Stimulated activated CD8-positive, alpha-beta memory T cell treated with anti-CD3 and anti-CD28 coated beads, Interleukin-12 subunit alpha, Interleukin-12 subunit beta, amount 100 ng/mL, for 4 hours (primary cell): ENCODE measurements around the gene ELFN2.

Source experiments
- DNase-seq: peaks from one replicate; pipeline ENCODE4 v3.0.0-alpha.2; 2020; ENCODE audit warnings: low read depth

The ELFN2 gene

DNA sequence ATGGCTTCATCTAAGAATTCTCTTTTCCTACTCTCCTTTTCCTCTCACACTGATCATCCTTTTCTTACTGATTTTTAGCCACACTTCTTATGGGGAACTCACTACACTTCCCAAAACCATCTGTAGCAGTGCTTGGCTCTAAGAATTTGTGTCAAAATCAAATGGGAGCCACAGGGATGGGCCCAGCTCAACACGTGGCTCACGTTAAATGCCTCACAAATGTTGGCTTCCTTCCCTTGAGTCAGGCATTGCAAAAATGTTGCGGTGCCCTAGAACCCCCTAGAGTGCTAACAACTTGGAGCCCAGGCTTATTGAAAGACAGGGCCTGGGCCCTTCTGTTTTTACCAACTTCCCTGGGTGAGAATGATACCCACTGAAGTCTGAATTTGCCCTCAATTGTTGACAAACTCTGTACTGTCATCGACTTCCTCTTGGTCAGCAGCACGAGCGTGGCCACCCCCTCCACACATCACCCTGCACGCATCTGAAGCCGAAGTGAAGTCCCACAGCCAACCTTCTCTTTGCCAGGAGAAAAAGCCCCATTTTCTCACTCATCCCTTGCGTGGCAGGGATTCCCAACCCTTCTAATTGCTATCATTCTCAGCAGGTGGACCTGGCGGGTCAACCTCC, 69.7 kb downstream of the ELFN2 start:
- DNase-seq = no peak

- no peak for DNase-seq
Observed at GRCh38 chr22:37356922-37357321, 70.4 kb downstream of the ELFN2 start.

DNA sequence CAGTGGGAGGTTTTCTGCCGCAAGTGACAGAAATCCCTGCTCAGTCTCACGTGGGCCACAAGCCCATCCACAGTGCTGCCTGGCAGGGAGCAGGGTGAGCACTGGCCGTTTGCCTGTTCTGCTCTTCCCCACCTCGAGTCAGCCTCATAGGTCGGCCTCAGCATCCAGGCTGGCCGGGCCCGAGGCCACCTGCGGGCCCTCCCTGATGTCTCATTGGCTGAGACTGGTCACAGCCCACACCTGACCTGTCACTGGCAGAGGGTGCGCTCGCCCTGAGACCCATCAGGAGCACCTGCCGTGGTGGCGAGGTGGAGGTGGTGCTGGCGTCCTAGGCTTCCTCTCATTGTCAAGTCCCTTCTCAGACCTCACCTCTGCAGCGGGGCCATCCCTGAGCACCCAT, 72.1 kb downstream of the ELFN2 start:
- no peak for DNase-seq

DNA sequence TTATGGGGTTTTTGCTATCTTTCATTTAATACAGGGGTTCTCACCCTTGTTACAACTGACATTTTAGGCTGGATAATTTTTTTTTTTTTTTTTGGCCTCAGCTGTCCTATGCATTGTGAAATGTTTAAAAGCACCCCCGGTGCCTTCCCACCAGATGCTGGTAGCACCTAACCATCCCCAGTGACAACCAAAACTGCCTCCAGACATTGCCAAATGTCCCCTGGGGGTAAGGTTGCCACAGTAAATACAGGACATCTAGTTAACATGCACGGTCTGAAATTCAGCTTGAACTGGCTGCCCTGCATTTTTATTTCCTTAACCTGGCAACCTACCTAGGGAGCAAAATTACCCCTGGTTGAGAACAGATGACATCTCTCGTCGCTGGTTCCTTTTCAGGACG, 72.6 kb downstream of the ELFN2 start:
- no peak for DNase-seq

DNA sequence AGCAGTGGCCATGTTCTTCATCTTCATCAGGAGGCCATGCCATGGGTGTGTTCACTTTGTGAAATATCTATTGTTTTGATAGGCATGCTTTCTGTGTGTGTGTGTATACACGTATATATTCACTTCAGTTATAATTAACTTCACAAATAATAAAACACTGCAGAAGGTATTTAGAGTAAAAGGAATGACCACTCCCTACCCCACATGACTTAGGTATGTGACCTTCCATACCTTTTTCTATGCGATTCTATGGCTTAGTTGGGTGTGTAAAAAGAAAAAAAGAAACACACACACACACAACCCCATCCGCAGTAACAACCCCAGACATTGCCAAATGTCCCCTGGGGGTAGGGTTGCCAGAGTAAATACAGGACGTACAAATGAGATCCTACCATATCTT, 73.0 kb downstream of the ELFN2 start:
- DNase-seq = no peak

- no peak for DNase-seq
Observed at GRCh38 chr22:37353839-37354238, 73.4 kb downstream of the ELFN2 start.

DNA sequence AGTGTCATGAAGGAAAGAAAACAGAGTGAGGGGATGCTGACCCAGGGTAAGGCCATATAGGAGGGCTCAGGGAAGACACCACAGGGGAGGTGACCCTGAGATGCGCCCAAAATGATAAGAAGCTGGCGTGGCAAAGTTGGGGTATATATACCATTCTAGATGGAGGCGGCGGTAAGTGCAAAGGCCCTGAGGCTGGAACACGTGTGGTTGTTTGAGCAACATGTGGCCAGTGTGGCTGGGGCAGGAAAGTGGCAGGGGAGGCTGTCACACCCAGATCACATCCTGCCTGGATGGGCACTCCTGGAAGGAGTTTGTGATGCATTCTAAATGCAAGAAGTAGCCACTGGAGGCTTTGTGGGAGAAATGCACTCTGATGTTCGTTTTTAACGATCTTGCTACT, 74.8 kb downstream of the ELFN2 start:
- DNase-seq = no peak

GRCh38 chr22:37351232-37351631, 76.0 kb downstream of the ELFN2 start:
- no peak for DNase-seq

GRCh38 chr22:37349043-37349814, 78.0 kb downstream of the ELFN2 start:
- no peak for DNase-seq

- DNase-seq = no peak
Observed at GRCh38 chr22:37346505-37346895, 80.8 kb downstream of the ELFN2 start.

DNA sequence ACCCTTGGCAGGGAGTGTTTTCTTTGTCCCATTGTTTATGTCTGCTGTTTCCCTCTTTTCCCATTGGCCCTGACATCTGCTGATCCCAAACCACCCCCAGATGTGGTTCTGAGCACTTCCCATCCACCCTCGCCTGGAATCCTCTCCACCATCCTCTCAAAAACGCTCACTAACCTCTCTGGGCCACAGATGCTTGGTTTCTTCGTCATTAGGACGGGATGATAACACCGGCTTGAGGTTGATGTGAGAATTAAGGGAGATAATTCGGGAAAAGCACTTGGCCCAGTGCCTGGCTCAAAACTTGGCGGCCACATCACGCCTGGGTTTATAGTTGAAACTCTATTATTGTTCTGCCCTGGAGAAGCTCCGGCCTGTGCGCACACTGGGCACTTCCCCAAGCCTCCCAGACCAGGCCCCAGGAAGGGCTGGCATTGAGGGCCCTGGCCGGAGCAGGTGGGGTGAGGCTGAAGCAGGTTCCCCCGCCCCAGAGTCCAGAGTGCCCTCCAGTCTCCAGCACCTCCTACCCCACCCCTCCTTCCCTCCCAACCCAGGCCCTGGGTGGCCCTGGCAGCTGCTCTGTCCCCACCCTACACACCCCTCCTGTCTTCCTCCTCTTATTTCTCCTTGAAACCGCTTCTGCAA, 81.3 kb downstream of the ELFN2 start:
- no peak for DNase-seq

GRCh38 chr22:37344735-37345449, 82.4 kb downstream of the ELFN2 start:
- DNase-seq = no peak

GRCh38 chr22:37343863-37344734, 83.2 kb downstream of the ELFN2 start:
- no peak for DNase-seq

GRCh38 chr22:37343348-37343747, 83.9 kb downstream of the ELFN2 start:
- no peak for DNase-seq

GRCh38 chr22:37342065-37342464, 85.2 kb downstream of the ELFN2 start:
- no peak for DNase-seq

DNA sequence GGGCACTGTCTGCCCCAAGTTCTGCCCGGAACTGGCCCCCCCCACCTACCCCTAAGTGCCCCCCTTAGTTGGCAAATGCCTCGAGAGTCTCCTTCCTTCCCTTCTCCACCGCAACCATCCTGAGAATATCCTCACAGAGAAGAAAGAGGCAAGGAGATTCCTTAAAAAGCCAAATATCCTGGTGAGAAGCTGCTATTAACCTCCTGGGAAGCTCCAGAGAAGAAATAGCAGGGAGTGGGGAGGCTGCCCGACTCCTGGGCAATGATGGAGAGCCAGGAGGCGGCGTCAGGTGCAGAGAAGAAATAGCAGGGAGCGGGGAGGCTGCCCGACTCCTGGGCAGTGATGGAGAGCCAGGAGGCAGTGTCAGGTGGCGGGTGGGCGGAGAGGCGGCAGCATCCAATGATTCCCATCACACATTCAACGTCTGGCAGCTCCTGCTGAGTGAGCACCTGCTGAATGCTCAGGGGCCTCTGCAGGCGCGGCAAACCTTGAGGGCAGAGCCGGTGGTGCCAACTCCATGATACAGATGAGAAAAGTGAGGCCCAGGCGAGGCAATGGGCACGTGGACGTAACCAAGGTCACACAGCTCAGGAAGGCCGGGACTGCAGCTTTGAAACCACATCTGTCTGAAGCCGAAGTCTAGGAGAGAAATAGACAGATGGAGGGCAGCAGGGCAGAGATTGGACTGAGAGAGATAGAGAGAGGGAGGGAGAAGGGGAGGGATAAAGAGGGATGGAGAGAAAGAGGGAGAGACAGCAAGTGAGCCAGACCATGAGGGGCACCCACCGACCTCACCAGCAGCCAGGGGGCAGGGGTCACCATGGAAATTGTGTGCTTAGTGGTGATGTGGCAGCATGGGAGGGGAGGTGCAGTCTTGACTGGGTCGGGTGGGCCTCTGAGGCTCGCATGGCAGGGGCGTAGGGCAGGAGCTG, 86.7 kb downstream of the ELFN2 start:
- no peak for DNase-seq

DNA sequence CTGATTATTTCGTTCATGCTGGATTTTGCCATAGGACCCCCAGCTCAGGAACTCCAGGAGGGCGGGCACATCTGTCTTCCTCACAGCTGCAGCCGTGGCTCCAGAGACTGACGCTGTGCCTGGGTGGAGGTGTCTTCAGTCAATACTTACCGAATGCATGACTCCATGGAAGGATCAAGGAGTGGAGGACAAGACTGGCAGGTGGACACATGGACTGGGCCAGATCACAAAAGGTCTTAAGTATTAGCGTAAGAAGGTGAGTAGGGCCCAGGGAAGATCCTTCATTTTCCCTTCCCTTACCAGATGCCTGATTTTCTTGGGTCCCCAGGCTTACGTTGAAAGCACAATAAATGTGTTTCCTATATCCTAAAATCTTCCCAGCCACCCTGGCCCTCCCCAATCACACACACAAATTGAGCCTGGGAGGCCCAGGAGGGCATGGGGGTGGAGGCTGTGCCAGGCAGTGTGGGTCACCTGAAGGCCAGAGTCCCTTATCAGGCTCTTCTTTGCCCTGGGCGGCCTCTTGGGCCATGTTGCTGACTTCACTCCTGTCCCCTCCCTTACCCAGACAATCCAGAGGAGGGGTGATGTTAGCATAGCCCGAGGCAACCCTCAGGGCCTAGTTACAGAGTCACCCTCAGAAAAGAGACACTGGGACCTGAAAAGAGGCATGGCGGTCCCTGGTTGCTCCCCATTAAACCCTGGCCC, 88.6 kb downstream of the ELFN2 start:
- DNase-seq = no peak

GRCh38 chr22:37337204-37337943, 89.9 kb downstream of the ELFN2 start:
- DNase-seq = no peak

DNA sequence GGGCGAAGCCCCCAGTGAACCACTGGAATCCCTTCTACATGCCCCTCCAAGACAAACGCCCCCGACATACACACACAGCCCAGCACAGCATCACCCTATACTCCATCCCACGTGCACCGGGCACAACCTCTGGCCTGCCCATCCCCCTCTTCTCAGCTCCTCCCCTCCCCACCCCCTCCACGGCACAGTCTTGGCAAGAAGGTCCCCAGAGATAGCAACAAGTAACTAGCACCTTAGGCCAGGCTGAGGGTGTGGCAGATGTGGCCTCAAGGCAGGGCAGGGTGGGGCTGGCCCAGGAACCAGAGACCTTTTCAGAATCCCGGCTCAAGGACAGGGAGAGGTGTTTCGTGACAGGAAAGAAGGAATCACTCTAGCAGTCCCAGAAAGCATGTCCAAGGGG, 90.7 kb downstream of the ELFN2 start:
- no peak for DNase-seq
